Kidney (tissue), 14 donors: ENCODE results near the gene PFDN1. TPM values are rescaled to one million over a fixed set of nuclear protein-coding genes. Genes with fewer than 3 reads are reported as not detected.

Experiments used
- DNase-seq, 5 donors: peaks; one replicate each; pipeline ENCODE4 v3.0.0-alpha.2; 2013 to 2020
- FAIRE-seq: peaks from 2 replicates; lab custom pipeline; 2012; peaks lifted over from hg19 to GRCh38; lab: Jason Lieb, UNC
- H3K27ac ChIP-seq, 2 donors: one replicate each; pipeline ENCODE4 v1.7.0; 2013; ENCODE audit warnings: low read depth in 2 of 2, low read length in 2 of 2, inconsistent platforms in 1 of 2
- H3K27me3 ChIP-seq: one replicate; pipeline ENCODE4 v1.7.1; 2013; ENCODE audit warnings: low read length, inconsistent platforms; ENCODE audit not compliant: control insufficient read depth, insufficient read depth
- H3K36me3 ChIP-seq, 3 donors: one replicate each; pipeline versions ENCODE4 v1.7.0 to v1.7.1; 2013; ENCODE audit warnings: low read length in 3 of 3, control low read depth in 1 of 3, inconsistent platforms in 1 of 3; ENCODE audit not compliant: insufficient read depth in 3 of 3, control insufficient read depth in 2 of 3
- H3K4me1 ChIP-seq, 3 donors: one replicate each; pipeline versions ENCODE4 v1.7.0 to v1.7.1; 2013; ENCODE audit warnings: low read length in 3 of 3, inconsistent platforms in 1 of 3, low read depth in 1 of 3; ENCODE audit not compliant: control insufficient read depth in 2 of 3, insufficient read depth in 2 of 3
- H3K4me3 ChIP-seq, 3 donors: one replicate each; pipeline versions ENCODE4 v1.7.0 to v1.8.1; 2013; ENCODE audit warnings: low read length in 3 of 3, control low read depth in 1 of 3, inconsistent platforms in 1 of 3
- H3K9ac ChIP-seq, 3 donors: one replicate each; pipeline versions ENCODE4 v1.7.0 to v1.7.1; 2013; ENCODE audit warnings: low read length in 3 of 3, control low read depth in 1 of 3, inconsistent platforms in 1 of 3
- H3K9me3 ChIP-seq, 3 donors: one replicate each; pipeline versions ENCODE4 v1.7.0 to v1.7.1; 2013; ENCODE audit warnings: low read length in 3 of 3, control low read depth in 1 of 3, inconsistent platforms in 1 of 3; ENCODE audit not compliant: control insufficient read depth in 2 of 3, insufficient read depth in 1 of 3
- CTCF ChIP-seq: IDR thresholded peaks from 3 replicates; pipeline ENCODE4 v1.5.1; 2012; ENCODE audit warnings: mild to moderate bottlenecking, moderate library complexity, borderline replicate concordance; ENCODE audit not compliant: insufficient read depth; ENCODE audit errors: extremely low read depth
- intact Hi-C: fragments of 100-400 bp; cut with DNase I; formaldehyde crosslinking; loops from one replicate; pipeline ENCODE4 v1.11.1; 2022
- polyA plus RNA-seq: library from polyadenylated mRNA; stranded (reverse); fragments of 350-450 nt; fragmentation: Illumina TruSeq; extraction: RNeasy Lipid Tissue Mini Kit (QIAGEN cat#74804); gene quantifications from one replicate; pipeline ENCODE4 v1.2.3, GENCODE V29; 2014; ENCODE audit warnings: low read depth, low replicate concordance; ENCODE audit not compliant: insufficient read depth
- total RNA-seq: library from RNA; stranded (reverse); fragmentation: NEBNext Ultra II Directional; extraction: Animal tissue kit (Norgen Biotek cat#: 25700); gene quantifications from one replicate; pipeline ENCODE4 v1.2.1, GENCODE V29; 2021
- donor health status: control.
- donor health status: control.
- donor health status: control.
- donor health status: control.
- donor health status: control.
- donor health status: DM: yes; HTN: yes; CAD: no.
- donor health status: Normal renal cell carcinoma (clear cell type).

Gene PFDN1
- total and polyA plus RNA-seq, 2 donors from 2014 or later = 48.9 to 85.8 TPM

DNA sequence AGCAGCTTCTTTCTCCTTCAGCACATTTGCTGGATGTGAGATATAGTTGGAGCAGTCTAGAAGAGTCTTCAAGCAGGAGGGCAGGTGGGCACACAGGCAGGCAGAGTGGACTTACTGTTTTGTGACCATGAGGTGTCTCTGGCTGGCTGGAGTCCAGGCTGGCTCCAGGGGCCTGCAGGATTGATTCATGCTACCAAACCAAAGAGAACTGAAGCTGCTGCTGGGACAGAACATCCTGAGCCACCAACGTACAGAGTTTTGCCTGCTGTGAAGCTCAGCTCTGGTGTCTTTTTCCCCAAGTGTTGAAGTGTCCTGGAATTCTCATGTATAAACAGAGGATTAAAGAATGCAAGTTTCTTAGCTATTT lies 82.2 kb downstream of the PFDN1 start:
- no peak for TF ChIP-seq CTCF
- intact Hi-C loops = no loop called here
- peak overlapping the region in 1 of 3 donors; percentile 22 for H3K9ac ChIP-seq
- no peak for FAIRE-seq
- peak overlapping the region in 1 of 3 donors; percentile 3 for H3K4me3 ChIP-seq
- H3K9me3 ChIP-seq = no peaks in the 10 kb centered on the region
- H3K36me3 ChIP-seq = no peaks in the 10 kb centered on the region
- DNase-seq = no peak
- peaks cover 0 to 75% (median 72%) of the 10 kb centered on the region in 3 donors for H3K4me1 ChIP-seq
- H3K27ac ChIP-seq = peak overlapping the region; percentile 90 to 92
- no peaks in the 10 kb centered on the region for H3K27me3 ChIP-seq

DNA sequence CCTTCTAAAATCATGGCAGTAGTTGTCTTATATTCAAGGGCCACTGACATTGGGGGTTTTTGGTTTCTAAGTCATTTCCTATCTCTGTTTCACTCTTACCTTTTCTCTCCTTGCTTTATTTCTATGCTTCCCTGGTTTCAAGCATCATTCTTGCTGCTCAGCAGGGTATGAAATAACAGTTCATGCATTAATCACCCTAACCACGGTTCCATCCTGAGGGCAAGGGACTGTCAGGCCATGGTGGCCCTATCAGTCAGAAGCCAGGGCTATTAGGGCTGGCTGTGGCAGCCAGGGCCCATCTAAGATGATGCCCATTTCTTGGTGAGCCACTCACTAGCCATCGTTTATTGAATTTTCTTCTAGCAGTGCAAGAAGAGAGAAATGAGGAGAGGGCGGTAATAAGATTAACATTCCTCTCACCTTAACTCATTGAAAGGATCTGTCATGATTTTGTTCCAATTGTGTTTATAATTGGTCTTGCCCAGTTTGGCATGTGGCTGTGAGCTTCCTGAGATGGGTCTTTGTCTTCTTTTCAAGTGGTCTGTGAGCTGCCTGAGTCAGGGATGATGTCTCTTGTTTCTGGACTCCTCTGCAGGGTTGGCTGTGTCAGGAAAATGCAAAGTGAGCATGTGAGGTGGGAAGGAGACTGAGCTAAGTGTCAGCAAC lies 82.7 kb downstream of the PFDN1 start:
- H3K36me3 ChIP-seq = no peaks in the 10 kb centered on the region
- peak overlapping the region in 1 of 3 donors; percentile 20 for H3K4me3 ChIP-seq
- peak overlapping the region in 1 of 3 donors; percentile 22 for H3K9ac ChIP-seq
- intact Hi-C loops = no loop called here
- TF ChIP-seq CTCF = no peak
- H3K27me3 ChIP-seq = no peaks in the 10 kb centered on the region
- peak in 2 of 5 donors; percentile 40 to 43 for DNase-seq
- peak overlapping the region; percentile 90 to 92 for H3K27ac ChIP-seq
- H3K9me3 ChIP-seq = no peaks in the 10 kb centered on the region
- peaks cover 0 to 74% (median 67%) of the 10 kb centered on the region in 3 donors for H3K4me1 ChIP-seq
- no peak for FAIRE-seq

- Histone ChIP-seq H3K27me3 (no peaks in the 10 kb centered on the region), H3K9me3 (no peaks in the 10 kb centered on the region), H3K27ac (peak overlapping the region; percentile 90 to 92), H3K4me1 (peaks cover 0 to 82% (median 71%) of the 10 kb centered on the region in 3 donors), H3K36me3 (no peaks in the 10 kb centered on the region), H3K4me3 (peak overlapping the region in 2 of 3 donors; percentile 13 to 20), H3K9ac (peak overlapping the region in 1 of 3 donors; percentile 57)
- DNase-seq (peak in 1 of 5 donors; percentile 38), FAIRE-seq (no peak)
- no peak for TF ChIP-seq CTCF
- intact Hi-C loops = no loop called here
These were observed 83.6 kb downstream of the PFDN1 start for GRCh38 chr5:140219068-140219991.
